AG10803 (cell line): ENCODE results near the gene TRIM28.

Source experiments
- DNase-seq: peaks from one replicate; pipeline ENCODE4 v3.0.0; 2010; ENCODE audit warnings: low read depth
- H3K4me3 ChIP-seq: 2 replicates; pipeline ENCODE4 v1.5.1; 2011; ENCODE audit warnings: mild to moderate bottlenecking, low read length, control low read depth
- CTCF ChIP-seq: conservative IDR thresholded peaks from 2 replicates; pipeline ENCODE4 v1.5.1; 2011; ENCODE audit warnings: mild to moderate bottlenecking, low read length, control low read depth, inconsistent platforms

Gene TRIM28

GRCh38 chr19:58520257-58520599, 23.6 kb upstream of the TRIM28 start:
- DNase-seq = no peak
- no peak for TF ChIP-seq CTCF
- peak overlapping the region; percentile 88 for H3K4me3 ChIP-seq

GRCh38 chr19:58521651-58522050, 22.2 kb upstream of the TRIM28 start:
- H3K4me3 ChIP-seq = no peak overlapping the region
- no peak for TF ChIP-seq CTCF

GRCh38 chr19:58522709-58523108, 21.2 kb upstream of the TRIM28 start:
- H3K4me3 ChIP-seq = no peak overlapping the region
- DNase-seq = no peak
- no peak for TF ChIP-seq CTCF

More at GRCh38 chr19:58521651-58522050, 22.2 kb upstream of the TRIM28 start:
- no peak for DNase-seq

GRCh38 chr19:58529405-58529804, 14.5 kb upstream of the TRIM28 start:
- no peak for DNase-seq
- no peak overlapping the region for H3K4me3 ChIP-seq
- no peak for TF ChIP-seq CTCF

GRCh38 chr19:58531034-58531840, 12.6 kb upstream of the TRIM28 start:
- DNase-seq = no peak
- H3K4me3 ChIP-seq = no peak overlapping the region
- no peak for TF ChIP-seq CTCF

GRCh38 chr19:58535857-58536256, 8.0 kb upstream of the TRIM28 start:
- H3K4me3 ChIP-seq = no peak overlapping the region
- no peak for TF ChIP-seq CTCF
- DNase-seq = no peak
